Left cardiac atrium (tissue), 4 donors: Measurements from ENCODE around the gene SPECC1L. TPM values are rescaled to one million over a fixed set of nuclear protein-coding genes. Genes with fewer than 3 reads are reported as not detected.

ENCODE experiments used
- ATAC-seq, 2 donors: fragments of 200-7000 bp; cut with Tn5 transposase; one replicate each; pipeline ENCODE4 v1.9.1; 2020; ENCODE audit warnings: mild to moderate bottlenecking in 2 of 2, moderate library complexity in 2 of 2
- DNase-seq: peaks from one replicate; pipeline ENCODE4 v3.0.0-alpha.2; 2020
- intact Hi-C, 2 donors: fragments of 100-400 bp; cut with DNase I; formaldehyde crosslinking; loops; one replicate each; pipeline versions ENCODE4 v1.14.1 to v1.15.1; 2022 to 2023
- total RNA-seq, 2 donors: library from RNA; stranded (reverse); fragmentation: NEBNext Ultra II Directional; extraction: Animal tissue kit (Norgen Biotek cat#: 25700); gene quantifications; one replicate each; pipeline ENCODE4 v1.2.1, GENCODE V29; 2021
- donor health status: DM: no; HTN: yes; CAD: no.
- donor health status: DM: no; HTN: yes; CAD: no; lungs with severe emphysema.
- donor health status: DM: yes; HTN: yes; CAD: no.
- donor health status: Dilated cardiomyopathy.

SPECC1L gene
- total RNA-seq, 2 donors from 2014 or later: 54.5 to 59.1 TPM

DNA sequence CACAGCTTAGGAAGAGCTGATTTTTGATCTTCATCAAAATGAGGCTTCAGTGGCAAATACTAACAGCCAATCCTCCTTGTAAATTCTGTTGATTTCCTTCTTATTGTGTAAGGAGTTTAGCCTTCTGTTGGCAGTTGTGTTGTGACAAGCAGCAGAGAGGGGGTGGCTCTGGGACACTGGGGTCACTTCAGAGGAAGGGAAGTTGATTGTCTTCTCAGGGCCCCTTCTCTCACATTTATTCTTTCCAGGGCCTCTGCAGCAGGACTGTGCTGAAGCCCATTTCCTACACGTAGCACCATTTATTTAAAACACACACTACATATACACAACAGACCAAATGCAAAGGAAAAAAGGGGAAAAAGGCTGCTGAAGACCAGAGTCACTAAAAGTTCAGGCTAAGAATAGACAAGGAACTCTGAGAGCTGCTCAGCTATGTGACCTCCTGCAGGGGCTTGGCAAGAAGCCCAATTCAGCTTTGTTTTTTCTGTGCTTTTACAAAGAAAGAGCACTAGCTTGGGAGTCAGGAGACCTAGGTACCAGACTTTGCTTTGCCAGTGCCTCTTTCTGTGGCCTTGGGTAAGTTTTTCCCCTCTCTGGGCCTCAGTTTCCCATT lies 196.2 kb downstream of the SPECC1L start:
- intact Hi-C loops: no loop called here
- ATAC-seq (peak; percentile 34 to 51), DNase-seq (no peak)

DNA sequence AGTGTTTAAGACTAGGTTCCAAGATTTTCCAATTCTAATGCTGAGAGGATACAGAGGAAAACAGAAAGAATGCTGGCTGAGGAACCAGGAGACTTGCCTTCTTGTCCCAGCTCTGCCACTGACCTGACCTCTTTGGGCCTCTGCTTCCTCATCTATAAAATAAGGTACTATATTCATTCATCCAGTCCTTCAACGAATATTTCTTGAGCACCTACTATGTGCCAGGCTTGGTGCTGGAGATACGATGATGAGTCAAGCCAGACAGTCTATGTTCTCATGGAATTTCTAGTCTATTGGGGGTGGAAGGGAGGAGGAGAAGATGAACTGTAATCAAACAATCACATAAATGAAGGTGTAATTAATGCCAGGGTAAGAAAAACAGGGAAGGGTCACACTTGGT lies 196.7 kb downstream of the SPECC1L start:
- DNase-seq (no peak), ATAC-seq (no peak)
- intact Hi-C loops: no loop called here

Other genes starting within 250 kb of the SPECC1L start
- 1 to 10 TPM; 7.5 to 7.7 TPM for gene SUSD2, start 89.3 kb upstream of the SPECC1L start, total RNA-seq
- gene GGT5, start 25.7 kb upstream of the SPECC1L start, total RNA-seq: 10 to 100 TPM; 41.5 to 57.8 TPM
- gene ADORA2A, start 156.8 kb downstream of the SPECC1L start, total RNA-seq: 1 to 10 TPM; 4.6 to 6.0 TPM
- 1 to 10 TPM in 1 of 2 donors, under 1 TPM in 1; 0.68 to 2.3 TPM for gene UPB1, start 224.5 kb downstream of the SPECC1L start, total RNA-seq